Measurements from ENCODE around the gene RWDD1. TPM values are rescaled to one million over a fixed set of nuclear protein-coding genes. Genes with fewer than 3 reads are reported as not detected.

RWDD1 gene, protein sequence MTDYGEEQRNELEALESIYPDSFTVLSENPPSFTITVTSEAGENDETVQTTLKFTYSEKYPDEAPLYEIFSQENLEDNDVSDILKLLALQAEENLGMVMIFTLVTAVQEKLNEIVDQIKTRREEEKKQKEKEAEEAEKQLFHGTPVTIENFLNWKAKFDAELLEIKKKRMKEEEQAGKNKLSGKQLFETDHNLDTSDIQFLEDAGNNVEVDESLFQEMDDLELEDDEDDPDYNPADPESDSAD
- total RNA-seq, result 31.9 and 45.3 TPM in 2 replicates

DNA sequence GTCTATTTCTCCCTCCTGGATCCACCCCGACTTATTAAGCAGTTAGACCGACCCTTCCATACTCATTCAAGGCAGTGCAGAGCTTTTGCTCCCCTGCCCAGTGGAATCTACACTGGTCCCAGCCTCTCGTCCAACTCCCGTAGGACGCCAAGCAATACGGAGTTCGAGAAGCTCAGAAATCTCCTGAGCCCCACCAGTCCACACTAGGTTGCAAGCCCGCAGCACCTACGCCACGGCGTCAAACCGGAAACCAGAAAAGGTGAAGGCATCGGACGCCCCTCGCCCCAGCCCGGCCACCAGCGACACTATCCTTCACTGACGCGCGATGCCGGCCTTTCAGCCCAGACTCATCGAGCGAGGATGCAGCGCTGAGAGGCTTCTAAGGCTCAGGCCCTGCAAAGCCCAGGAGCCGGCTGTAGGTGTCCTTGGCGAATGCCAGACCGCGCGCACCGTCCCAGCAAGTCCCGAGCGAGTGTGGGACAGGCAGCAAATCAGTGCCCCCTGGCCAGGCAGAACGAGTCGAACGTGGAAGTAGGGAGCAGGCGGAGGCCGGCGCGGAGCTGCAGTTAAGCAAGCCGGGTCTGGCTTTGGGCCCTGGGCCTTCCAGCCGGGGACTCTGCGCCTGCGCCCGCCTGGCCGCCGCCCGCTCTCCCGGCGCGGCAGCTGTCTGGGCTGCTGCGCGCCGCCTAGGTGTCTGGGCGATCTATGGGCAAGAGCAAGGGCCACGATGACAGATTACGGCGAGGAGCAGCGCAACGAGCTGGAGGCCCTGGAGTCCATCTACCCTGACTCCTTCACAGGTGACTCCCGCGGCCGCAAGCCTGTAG, at the start of gene RWDD1:
Gene RWDD1 (plus strand): TSS at position 649 of the 827 bp plus-strand sequence. CDS start 79 bp downstream, at position 728.
- DNase-seq (ENCODE audit: low read depth), result peak; percentile 100
- TF ChIP-seq, protein P1, sequence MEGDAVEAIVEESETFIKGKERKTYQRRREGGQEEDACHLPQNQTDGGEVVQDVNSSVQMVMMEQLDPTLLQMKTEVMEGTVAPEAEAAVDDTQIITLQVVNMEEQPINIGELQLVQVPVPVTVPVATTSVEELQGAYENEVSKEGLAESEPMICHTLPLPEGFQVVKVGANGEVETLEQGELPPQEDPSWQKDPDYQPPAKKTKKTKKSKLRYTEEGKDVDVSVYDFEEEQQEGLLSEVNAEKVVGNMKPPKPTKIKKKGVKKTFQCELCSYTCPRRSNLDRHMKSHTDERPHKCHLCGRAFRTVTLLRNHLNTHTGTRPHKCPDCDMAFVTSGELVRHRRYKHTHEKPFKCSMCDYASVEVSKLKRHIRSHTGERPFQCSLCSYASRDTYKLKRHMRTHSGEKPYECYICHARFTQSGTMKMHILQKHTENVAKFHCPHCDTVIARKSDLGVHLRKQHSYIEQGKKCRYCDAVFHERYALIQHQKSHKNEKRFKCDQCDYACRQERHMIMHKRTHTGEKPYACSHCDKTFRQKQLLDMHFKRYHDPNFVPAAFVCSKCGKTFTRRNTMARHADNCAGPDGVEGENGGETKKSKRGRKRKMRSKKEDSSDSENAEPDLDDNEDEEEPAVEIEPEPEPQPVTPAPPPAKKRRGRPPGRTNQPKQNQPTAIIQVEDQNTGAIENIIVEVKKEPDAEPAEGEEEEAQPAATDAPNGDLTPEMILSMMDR (IDR thresholded peaks at IDR 0.05; ENCODE audit: insufficient read depth, low read depth, low read length), result no peak
- peak within 1 kb of the TSS; percentile 99 for H3K4me3 ChIP-seq (ENCODE audit: low read depth, low read length)

DNA sequence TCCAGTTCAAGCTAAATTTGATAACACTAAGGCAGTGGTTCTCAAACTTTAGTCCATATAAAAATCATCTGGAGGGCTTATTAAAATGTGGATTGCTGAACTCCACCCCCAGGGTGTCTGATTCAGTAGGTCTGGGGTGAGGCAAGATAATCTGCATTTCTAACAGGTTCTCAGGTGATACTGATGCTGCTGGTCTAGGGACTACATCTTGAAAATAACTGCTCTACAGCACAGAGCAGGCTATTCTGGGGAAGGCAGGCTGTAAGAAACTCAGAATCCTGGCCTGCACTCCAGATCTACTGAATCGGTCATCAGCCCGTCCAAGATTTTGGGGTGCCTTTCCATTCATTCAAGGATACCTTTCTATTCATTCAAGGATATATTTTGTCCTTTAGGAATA, 48.4 kb upstream of the RWDD1 start:
- TF ChIP-seq, protein P1 (IDR thresholded peaks at IDR 0.05; ENCODE audit: insufficient read depth, low read depth, low read length), result no peak
- no peak for DNase-seq (ENCODE audit: low read depth)
- H3K4me3 ChIP-seq (ENCODE audit: low read depth, low read length), result no peak overlapping the region

- no peak overlapping the region for H3K4me3 ChIP-seq (ENCODE audit: low read depth, low read length)
- DNase-seq (ENCODE audit: low read depth), result no peak
- TF ChIP-seq, protein P1 (IDR thresholded peaks at IDR 0.05; ENCODE audit: insufficient read depth, low read depth, low read length), result no peak
Observed at GRCh38 chr6:116524236-116524635, 47.1 kb upstream of the RWDD1 start.

DNA sequence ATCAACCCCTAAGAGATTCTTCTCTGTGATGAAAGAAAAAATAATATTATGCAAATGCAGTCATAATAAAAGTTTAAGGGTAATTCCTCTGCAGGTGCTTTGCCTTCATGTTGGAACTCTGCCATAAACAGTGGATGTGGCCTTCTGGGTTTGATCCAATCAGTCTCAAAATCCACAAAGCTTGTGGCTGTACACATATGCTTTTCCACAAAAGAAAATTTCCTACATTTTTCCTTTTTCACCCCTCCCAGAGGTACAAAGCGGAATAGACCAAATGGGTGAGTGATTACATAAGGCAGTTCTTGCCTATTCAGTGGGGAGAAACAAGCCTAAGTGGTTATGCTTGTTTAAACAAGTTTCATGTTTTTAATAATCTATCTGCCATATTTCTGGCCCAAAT, 43.2 kb upstream of the RWDD1 start:
- TF ChIP-seq, protein P1 (IDR thresholded peaks at IDR 0.05; ENCODE audit: insufficient read depth, low read depth, low read length), result no peak
- DNase-seq (ENCODE audit: low read depth), result no peak
- H3K4me3 ChIP-seq (ENCODE audit: low read depth, low read length), result no peak overlapping the region

DNA sequence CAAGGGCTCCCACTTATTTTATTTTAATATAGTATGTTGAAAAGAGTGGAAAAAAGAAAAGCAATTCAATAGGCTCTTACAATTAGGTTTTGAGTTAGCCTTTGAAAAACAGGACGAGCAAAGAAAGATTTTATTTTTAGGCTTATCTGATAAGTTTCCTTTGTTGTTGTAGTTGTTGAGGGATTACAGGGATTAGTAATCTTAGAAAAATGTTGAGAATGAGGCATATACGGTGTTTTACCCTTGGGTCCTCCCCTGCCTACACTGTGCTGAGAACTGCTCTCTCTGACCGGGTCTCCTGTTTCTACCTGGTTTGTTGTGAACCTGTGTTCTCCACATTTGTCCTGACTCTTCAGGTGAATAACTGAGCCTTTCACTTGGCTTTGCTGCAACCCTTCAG, 42.5 kb upstream of the RWDD1 start:
- H3K4me3 ChIP-seq (ENCODE audit: low read depth, low read length), result no peak overlapping the region
- TF ChIP-seq, protein P1 (IDR thresholded peaks at IDR 0.05; ENCODE audit: insufficient read depth, low read depth, low read length), result no peak
- DNase-seq (ENCODE audit: low read depth), result no peak

DNA sequence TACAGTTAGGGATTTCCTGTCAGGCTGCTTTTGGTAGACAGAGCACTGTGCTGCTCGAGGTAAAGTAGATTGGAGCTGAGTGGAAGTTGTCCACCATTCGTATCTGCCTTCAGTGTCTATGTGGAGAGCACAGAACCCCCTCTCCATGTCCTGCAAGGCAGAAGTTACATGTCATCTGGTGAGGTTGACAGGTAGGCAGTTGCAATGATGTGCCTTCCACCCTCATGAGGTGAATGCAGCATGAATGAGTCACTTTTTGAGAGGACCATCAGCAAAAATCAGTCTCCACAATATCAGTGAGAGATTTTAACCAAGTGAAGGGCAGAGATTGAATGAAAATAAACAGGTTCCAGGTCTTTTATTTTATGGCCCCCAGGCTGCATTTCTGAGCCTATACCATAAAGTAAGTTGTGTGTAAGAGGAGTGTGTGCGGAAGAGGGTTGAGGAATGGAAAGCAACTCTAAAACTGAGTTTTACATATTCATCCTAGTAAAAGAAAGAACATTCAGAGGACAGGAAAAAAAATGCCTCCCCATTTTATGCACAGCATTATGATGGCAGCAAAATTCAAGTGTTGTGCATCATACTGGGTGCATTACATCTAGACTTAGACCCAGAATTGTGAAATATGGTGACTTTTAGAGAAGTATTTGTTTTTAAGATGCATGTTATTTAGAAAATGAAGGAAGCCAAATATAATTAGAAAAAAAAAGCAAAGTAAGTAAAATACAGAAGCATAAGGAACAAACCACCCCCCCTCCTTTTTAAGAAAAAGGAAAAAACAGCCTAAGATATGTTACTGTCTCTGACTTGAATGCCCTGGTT, 41.6 kb upstream of the RWDD1 start:
- TF ChIP-seq, protein P1 (IDR thresholded peaks at IDR 0.05; ENCODE audit: insufficient read depth, low read depth, low read length), result no peak
- no peak for DNase-seq (ENCODE audit: low read depth)
- H3K4me3 ChIP-seq (ENCODE audit: low read depth, low read length), result no peak overlapping the region

Data from fibroblast of villous mesenchyme (primary cell).